HEK293 (cell line): ENCODE data around the gene GPAM.

Experiments used
- CTCF ChIA-PET: fragments of 350-600 bp; formaldehyde crosslinking; extraction: SDS; loops from one replicate; lab custom pipeline; 2021; ENCODE audit warnings: antibody characterized with exemption; lab: Yijun Ruan, JAX
- POLR2A ChIA-PET: fragments of 300-600 bp; formaldehyde crosslinking; extraction: SDS; loops from one replicate; lab custom pipeline; 2020; ENCODE audit warnings: antibody characterized with exemption, inconsistent platforms; lab: Yijun Ruan, JAX
- H3K27ac ChIP-seq: fragments of 200-500 bp; sonication (Bioruptor generic); 2 replicates; pipeline ENCODE4 v1.5.1; 2014; ENCODE audit warnings: low read depth, low read length, control low read depth, inconsistent platforms; ENCODE audit errors: extremely low read depth
- H3K36me3 ChIP-seq, 2 experiments: fragments of 200-500 bp in 1 of 2; sonication (Bioruptor generic) in 1 of 2; 1 replicate in 1 of 2; 2 replicates in 1 of 2; pipeline ENCODE4 v1.5.1; 2014 to 2017; ENCODE audit warnings: inconsistent platforms in 2 of 2, low read length in 2 of 2; ENCODE audit not compliant: control insufficient read depth in 2 of 2, insufficient read depth in 1 of 2
- H3K4me1 ChIP-seq: fragments of 200-500 bp; sonication (Bioruptor generic); 2 replicates; pipeline ENCODE4 v1.5.1; 2014; ENCODE audit warnings: mild to moderate bottlenecking, low read length, inconsistent platforms; ENCODE audit not compliant: control insufficient read depth, insufficient read depth
- H3K4me3 ChIP-seq: 2 replicates; pipeline ENCODE4 v1.5.1; 2011; ENCODE audit warnings: low read depth, mild to moderate bottlenecking, control low read depth, low read length, moderate library complexity
- H3K9me3 ChIP-seq: fragments of 200-500 bp; sonication (Bioruptor generic); 2 replicates; pipeline ENCODE4 v1.5.1; 2014; ENCODE audit warnings: low read depth, low read length, inconsistent platforms; ENCODE audit not compliant: control insufficient read depth, insufficient read depth
- AEBP2 ChIP-seq: fragments of 450-650 bp; formaldehyde crosslinking; IDR thresholded peaks from 2 replicates; pipeline ENCODE4 v1.5.1; 2016; ENCODE audit warnings: missing biosample characterization, missing genetic modification characterization, borderline replicate concordance
- BCL11A ChIP-seq: fragments of 450-650 bp; formaldehyde crosslinking; IDR thresholded peaks from 2 replicates; pipeline ENCODE4 v1.5.1; 2016; ENCODE audit warnings: low read depth, missing biosample characterization, missing genetic modification characterization
- GFI1B ChIP-seq: fragments of 450-650 bp; formaldehyde crosslinking; IDR thresholded peaks from 2 replicates; pipeline ENCODE4 v1.5.1; 2016; ENCODE audit warnings: missing biosample characterization, missing genetic modification characterization
- HOXA7 ChIP-seq: sonication (generic); formaldehyde crosslinking; IDR thresholded peaks from 2 replicates; pipeline ENCODE4 v1.8.1; 2022; ENCODE audit warnings: missing genetic modification reagents, borderline replicate concordance
- MZF1 ChIP-seq: fragments of 450-650 bp; formaldehyde crosslinking; IDR thresholded peaks from 2 replicates; pipeline ENCODE4 v1.5.1; 2017; ENCODE audit warnings: missing biosample characterization, missing genetic modification characterization, borderline replicate concordance
- OSR2 ChIP-seq: fragments of 450-650 bp; formaldehyde crosslinking; IDR thresholded peaks from 2 replicates; pipeline ENCODE4 v1.5.1; 2016; ENCODE audit warnings: missing biosample characterization, missing genetic modification characterization
- PATZ1 ChIP-seq: fragments of 450-650 bp; formaldehyde crosslinking; IDR thresholded peaks from 2 replicates; pipeline ENCODE4 v1.5.1; 2016; ENCODE audit warnings: missing biosample characterization, missing genetic modification characterization
- ZNF114 ChIP-seq: fragments of 450-650 bp; formaldehyde crosslinking; IDR thresholded peaks from 2 replicates; pipeline ENCODE4 v1.5.0; 2017; ENCODE audit warnings: missing biosample characterization, missing genetic modification characterization
- ZNF148 ChIP-seq: fragments of 450-650 bp; formaldehyde crosslinking; IDR thresholded peaks from 2 replicates; pipeline ENCODE4 v1.5.0; 2017; ENCODE audit warnings: missing biosample characterization, missing genetic modification characterization, borderline replicate concordance
- ZNF174 ChIP-seq: fragments of 450-650 bp; formaldehyde crosslinking; IDR thresholded peaks from 2 replicates; pipeline ENCODE4 v1.5.0; 2017; ENCODE audit warnings: missing biosample characterization, mild to moderate bottlenecking, missing genetic modification characterization
- ZNF239 ChIP-seq: fragments of 450-650 bp; formaldehyde crosslinking; IDR thresholded peaks from 2 replicates; pipeline ENCODE4 v1.5.1; 2016; ENCODE audit warnings: missing biosample characterization, missing genetic modification characterization
- ZNF335 ChIP-seq: fragments of 450-650 bp; formaldehyde crosslinking; conservative IDR thresholded peaks from 2 replicates; pipeline ENCODE4 v1.5.1; 2016; ENCODE audit warnings: missing biosample characterization, missing genetic modification characterization
- ZNF37A ChIP-seq: fragments of 450-650 bp; IDR thresholded peaks from 2 replicates; pipeline ENCODE4 v1.5.1; 2018; ENCODE audit warnings: missing biosample characterization, missing genetic modification characterization
- ZNF398 ChIP-seq: fragments of 450-650 bp; formaldehyde crosslinking; IDR thresholded peaks from 2 replicates; pipeline ENCODE4 v1.5.1; 2017; ENCODE audit warnings: missing biosample characterization, missing genetic modification characterization
- ZNF518A ChIP-seq: fragments of 450-650 bp; formaldehyde crosslinking; conservative IDR thresholded peaks from 2 replicates; pipeline ENCODE4 v1.5.1; 2016; ENCODE audit warnings: low read depth, missing biosample characterization, missing genetic modification characterization
- ZNF544 ChIP-seq: fragments of 450-650 bp; formaldehyde crosslinking; IDR thresholded peaks from 2 replicates; pipeline ENCODE4 v1.5.0; 2017; ENCODE audit warnings: missing biosample characterization, missing genetic modification characterization
- ZNF664 ChIP-seq: fragments of 450-650 bp; formaldehyde crosslinking; IDR thresholded peaks from 2 replicates; pipeline ENCODE4 v1.5.1; 2016; ENCODE audit warnings: missing biosample characterization, missing genetic modification characterization
- ZNF677 ChIP-seq: fragments of 450-650 bp; IDR thresholded peaks from 2 replicates; pipeline ENCODE4 v1.5.0; 2018; ENCODE audit warnings: missing biosample characterization, mild to moderate bottlenecking, missing genetic modification characterization, moderate library complexity
- ZNF701 ChIP-seq: fragments of 450-650 bp; formaldehyde crosslinking; IDR thresholded peaks from 2 replicates; pipeline ENCODE4 v1.5.1; 2016; ENCODE audit warnings: missing biosample characterization, missing genetic modification characterization
- ZNF747 ChIP-seq: fragments of 450-650 bp; formaldehyde crosslinking; IDR thresholded peaks from 2 replicates; pipeline ENCODE4 v1.5.1; 2016; ENCODE audit warnings: missing biosample characterization, missing genetic modification characterization
- ZNF837 ChIP-seq: fragments of 450-650 bp; formaldehyde crosslinking; IDR thresholded peaks from 2 replicates; pipeline ENCODE4 v1.5.1; 2016; ENCODE audit warnings: missing biosample characterization, missing genetic modification characterization

GPAM gene

GRCh38 chr10:112216151-112216550 lies 32.6 kb upstream of the GPAM start (continued):
- TF ChIP-seq ZNF664 (tag by site-specific recombination), result no peak
- no peak for TF ChIP-seq ZNF148 (tag by site-specific recombination)
- no peak for TF ChIP-seq ZNF677 (tag by site-specific recombination)
- no peak for TF ChIP-seq ZNF174 (tag by site-specific recombination)
- no peak for TF ChIP-seq ZNF37A (tag by site-specific recombination)
- TF ChIP-seq ZNF114 (tag by site-specific recombination), result no peak

- ChIA-PET POLR2A (no interaction called here), CTCF (interaction anchor here (1.2 kb wide), 1 partner anchor 92 kb away, joined by 3 read pairs; no protein-coding TSS in a partner anchor)
- Histone ChIP-seq H3K4me3 (no peak overlapping the region), H3K36me3 (no peaks in the 10 kb centered on the region), H3K9me3 (no peaks in the 10 kb centered on the region), H3K27ac (no peak overlapping the region), H3K4me1 (no peaks in the 10 kb centered on the region)
- TF ChIP-seq HOXA7 (CRISPR knock-in tag) (no peak), MZF1 (peak; percentile 41; the same call in 1 of the 2 replicates), BCL11A (tag by site-specific recombination) (no peak)
Observed at GRCh38 chr10:112215342-112215774, 31.8 kb upstream of the GPAM start.

- ChIA-PET CTCF (no interaction called here), POLR2A (no interaction called here)
- H3K27ac ChIP-seq, result no peak overlapping the region
- H3K9me3 ChIP-seq, result no peaks in the 10 kb centered on the region
- H3K36me3 ChIP-seq, result no peaks in the 10 kb centered on the region
- no peaks in the 10 kb centered on the region for H3K4me1 ChIP-seq
- H3K4me3 ChIP-seq, result no peak overlapping the region
- TF ChIP-seq ZNF239 (tag by site-specific recombination), result no peak
- no peak for TF ChIP-seq GFI1B (tag by site-specific recombination)
- TF ChIP-seq ZNF398, result no peak
- TF ChIP-seq OSR2, result no peak
- no peak for TF ChIP-seq ZNF544 (tag by site-specific recombination)
- no peak for TF ChIP-seq AEBP2
- no peak for TF ChIP-seq ZNF518A (tag by site-specific recombination)
- TF ChIP-seq ZNF837 (tag by site-specific recombination), result no peak
- TF ChIP-seq ZNF701 (tag by site-specific recombination), result no peak
- TF ChIP-seq PATZ1 (tag by site-specific recombination), result no peak
- TF ChIP-seq ZNF747 (tag by site-specific recombination), result no peak
- no peak for TF ChIP-seq ZNF335 (tag by site-specific recombination)
Observed at GRCh38 chr10:112214298-112214926, 30.8 kb upstream of the GPAM start.
